ENCODE results near the gene LDB2.

DNA sequence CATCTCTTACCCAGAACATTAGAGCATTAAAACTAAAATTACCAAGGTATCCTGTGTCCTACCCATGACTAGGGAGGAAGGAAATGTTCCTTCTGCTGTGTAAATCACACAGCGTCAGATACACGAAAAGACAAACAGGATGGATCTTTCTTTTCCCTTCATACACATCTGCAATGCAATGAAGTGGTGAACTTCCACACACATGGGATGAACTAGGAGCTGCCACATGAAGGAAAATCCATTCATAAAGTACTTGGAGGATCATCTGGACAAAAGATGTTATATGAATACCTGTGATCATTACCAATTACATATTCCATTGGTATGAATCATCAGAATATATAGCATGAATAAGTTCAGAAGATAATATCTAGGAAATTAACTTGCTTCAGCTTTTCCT is 46.2 kb downstream of the LDB2 start:
- TF ChIP-seq, protein P1, sequence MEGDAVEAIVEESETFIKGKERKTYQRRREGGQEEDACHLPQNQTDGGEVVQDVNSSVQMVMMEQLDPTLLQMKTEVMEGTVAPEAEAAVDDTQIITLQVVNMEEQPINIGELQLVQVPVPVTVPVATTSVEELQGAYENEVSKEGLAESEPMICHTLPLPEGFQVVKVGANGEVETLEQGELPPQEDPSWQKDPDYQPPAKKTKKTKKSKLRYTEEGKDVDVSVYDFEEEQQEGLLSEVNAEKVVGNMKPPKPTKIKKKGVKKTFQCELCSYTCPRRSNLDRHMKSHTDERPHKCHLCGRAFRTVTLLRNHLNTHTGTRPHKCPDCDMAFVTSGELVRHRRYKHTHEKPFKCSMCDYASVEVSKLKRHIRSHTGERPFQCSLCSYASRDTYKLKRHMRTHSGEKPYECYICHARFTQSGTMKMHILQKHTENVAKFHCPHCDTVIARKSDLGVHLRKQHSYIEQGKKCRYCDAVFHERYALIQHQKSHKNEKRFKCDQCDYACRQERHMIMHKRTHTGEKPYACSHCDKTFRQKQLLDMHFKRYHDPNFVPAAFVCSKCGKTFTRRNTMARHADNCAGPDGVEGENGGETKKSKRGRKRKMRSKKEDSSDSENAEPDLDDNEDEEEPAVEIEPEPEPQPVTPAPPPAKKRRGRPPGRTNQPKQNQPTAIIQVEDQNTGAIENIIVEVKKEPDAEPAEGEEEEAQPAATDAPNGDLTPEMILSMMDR (IDR thresholded peaks at IDR 0.05), result no peak
- TF ChIP-seq EP300 (IDR thresholded peaks at IDR 0.05) (no peak), POLR2A (IDR thresholded peaks at IDR 0.05) (no peak)

Measured in tibial nerve (tissue), 4 donors.